ENCODE results near the gene WNT5A.

GRCh38 chr3:55514962-55515361 is 27.9 kb upstream of the WNT5A start:
- TF ChIP-seq CTCF (IDR thresholded peaks at IDR 0.05; ENCODE audit: extremely low read depth in 1 of 2, insufficient read depth in 1 of 2, low read depth in 1 of 2, low read length in 2 of 2) (no peak), FOS (IDR thresholded peaks at IDR 0.05; ENCODE audit: borderline replicate concordance, insufficient read depth, low read length) (no peak), POLR2A (IDR thresholded peaks at IDR 0.05; ENCODE audit: low read depth, low read length) (no peak), POLR2AphosphoS5 (IDR thresholded peaks at IDR 0.05; ENCODE audit: insufficient read depth, low read depth, low read length) (no peak), MYC (IDR thresholded peaks at IDR 0.05; ENCODE audit: low read depth, low read length) (no peak), EZH2 (IDR thresholded peaks at IDR 0.05; ENCODE audit: borderline replicate concordance, low read depth, low read length, severe bottlenecking) (no peak), JUN (IDR thresholded peaks at IDR 0.05; ENCODE audit: borderline replicate concordance, insufficient read depth, insufficient read length, low read depth) (no peak)

Measured in endothelial cell of umbilical vein (primary cell).